ENCODE data around the gene SERPINE1.
A peak's percentile ranks its signal among the peaks of the same experiment; 100 is the strongest.

The SERPINE1 gene

GRCh38 chr7:101155303-101155702 is 28.4 kb downstream of the SERPINE1 start:
- Histone ChIP-seq H3K9me2 (replicated peaks; ENCODE audit: insufficient read depth, low read length) (no peaks in the 10 kb centered on the region), H3F3A (ENCODE audit: insufficient read depth, low read length) (no peaks in the 10 kb centered on the region), H4K20me1 (ENCODE audit: insufficient read depth, low read length) (no peaks in the 10 kb centered on the region), H3K36me3 (replicated peaks; ENCODE audit: insufficient read depth, low read length) (no peaks in the 10 kb centered on the region), H3K27ac (ENCODE audit: low read length) (no peak overlapping the region), H3K4me3 (ENCODE audit: low read length) (peak overlapping the region; percentile 86), H3K9me3 (replicated peaks; ENCODE audit: insufficient read depth, low read length) (no peaks in the 10 kb centered on the region), H3K79me2 (ENCODE audit: low read length) (no peaks in the 10 kb centered on the region), H2AFZ (ENCODE audit: low read length) (peak overlapping the region; percentile 90; the same call in 1 of the 2 replicates), H3K27me3 (replicated peaks; ENCODE audit: insufficient read depth, low read length) (peaks cover 36% of the 10 kb centered on the region), H3K9ac (ENCODE audit: low read length) (peak overlapping the region; percentile 64; the same call in 1 of the 2 replicates), H3K4me2 (ENCODE audit: low read depth, low read length) (peak overlapping the region; percentile 83; the same call in 1 of the 2 replicates), H3K4me1 (ENCODE audit: low read length) (peaks cover 9% of the 10 kb centered on the region; the same call in 1 of the 2 replicates)
- DNase-seq = no peak
- no peak for TF ChIP-seq EZH2phosphoT487 (IDR thresholded peaks at IDR 0.05; ENCODE audit: low read length)
- TF ChIP-seq CTCF (IDR thresholded peaks at IDR 0.05; ENCODE audit: low read length) = no peak
- no peak for TF ChIP-seq EZH2 (optimal IDR thresholded peaks at IDR 0.05; ENCODE audit: low read depth, low read length)

GRCh38 chr7:101156277-101156676 is 29.4 kb downstream of the SERPINE1 start:
- no peak overlapping the region for H3K27ac ChIP-seq (ENCODE audit: low read length)
- no peak overlapping the region for H3K4me2 ChIP-seq (ENCODE audit: low read depth, low read length)
- TF ChIP-seq EZH2 (optimal IDR thresholded peaks at IDR 0.05; ENCODE audit: low read depth, low read length) (no peak), EZH2phosphoT487 (IDR thresholded peaks at IDR 0.05; ENCODE audit: low read length) (no peak), CTCF (IDR thresholded peaks at IDR 0.05; ENCODE audit: low read length) (0 out of 2 replicates have a peak, but pooled peaks have one; percentile 3)
- H3K4me3 ChIP-seq (ENCODE audit: low read length) = no peak overlapping the region
- no peak for DNase-seq
- H3K4me1 ChIP-seq (ENCODE audit: low read length) = peaks cover 9% of the 10 kb centered on the region; the same call in 1 of the 2 replicates
- H3F3A ChIP-seq (ENCODE audit: insufficient read depth, low read length) = no peaks in the 10 kb centered on the region
- no peaks in the 10 kb centered on the region for H4K20me1 ChIP-seq (ENCODE audit: insufficient read depth, low read length)
- H3K9ac ChIP-seq (ENCODE audit: low read length) = no peak overlapping the region
- no peaks in the 10 kb centered on the region for H3K36me3 ChIP-seq (replicated peaks; ENCODE audit: insufficient read depth, low read length)
- no peaks in the 10 kb centered on the region for H3K9me3 ChIP-seq (replicated peaks; ENCODE audit: insufficient read depth, low read length)
- H3K9me2 ChIP-seq (replicated peaks; ENCODE audit: insufficient read depth, low read length) = no peaks in the 10 kb centered on the region
- no peak overlapping the region for H2AFZ ChIP-seq (ENCODE audit: low read length)
- no peaks in the 10 kb centered on the region for H3K79me2 ChIP-seq (ENCODE audit: low read length)
- H3K27me3 ChIP-seq (replicated peaks; ENCODE audit: insufficient read depth, low read length) = peaks cover 28% of the 10 kb centered on the region

DNA sequence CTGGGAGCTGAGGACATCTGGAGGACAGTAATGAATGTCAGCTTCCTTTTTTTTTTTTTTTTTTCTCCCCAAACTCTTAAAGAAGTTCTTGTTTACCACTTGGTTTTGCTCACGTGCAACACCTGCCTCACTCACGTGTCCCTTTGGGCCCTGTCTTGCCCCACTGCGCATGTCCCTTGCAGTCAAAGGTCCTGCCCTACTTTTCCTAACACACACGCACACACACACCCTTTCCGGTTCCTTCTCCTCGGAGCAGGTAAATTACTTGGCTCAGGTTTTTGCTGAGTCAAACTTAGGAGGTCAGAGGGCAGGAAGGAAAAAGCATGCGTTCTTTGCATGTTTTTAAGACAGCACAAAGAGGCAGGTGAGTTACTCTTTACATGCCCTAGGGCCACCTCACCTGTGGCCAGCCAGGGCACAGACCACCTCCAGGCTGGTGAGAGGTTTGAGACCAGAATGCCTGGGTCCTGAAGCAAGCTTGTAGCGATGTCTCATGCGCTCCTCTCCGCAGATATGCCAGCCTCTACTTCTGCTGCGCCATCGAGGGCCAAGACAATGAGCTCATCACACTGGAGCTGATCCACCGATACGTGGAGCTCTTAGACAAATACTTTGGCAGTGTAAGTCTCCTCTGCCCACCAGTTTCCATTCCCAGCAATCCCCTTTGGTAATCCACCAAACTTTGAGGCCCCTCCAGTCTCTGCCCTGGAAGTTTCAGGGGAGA is 30.1 kb downstream of the SERPINE1 start:
- Histone ChIP-seq H3K4me3 (ENCODE audit: low read length) (no peak overlapping the region), H2AFZ (ENCODE audit: low read length) (no peak overlapping the region), H3K4me2 (ENCODE audit: low read depth, low read length) (no peak overlapping the region), H3K9me2 (replicated peaks; ENCODE audit: insufficient read depth, low read length) (no peaks in the 10 kb centered on the region), H3K27me3 (replicated peaks; ENCODE audit: insufficient read depth, low read length) (peaks cover 21% of the 10 kb centered on the region), H3F3A (ENCODE audit: insufficient read depth, low read length) (no peaks in the 10 kb centered on the region), H4K20me1 (ENCODE audit: insufficient read depth, low read length) (no peaks in the 10 kb centered on the region), H3K9ac (ENCODE audit: low read length) (no peak overlapping the region), H3K79me2 (ENCODE audit: low read length) (no peaks in the 10 kb centered on the region), H3K36me3 (replicated peaks; ENCODE audit: insufficient read depth, low read length) (no peaks in the 10 kb centered on the region), H3K4me1 (ENCODE audit: low read length) (peaks cover 9% of the 10 kb centered on the region; the same call in 1 of the 2 replicates), H3K27ac (ENCODE audit: low read length) (no peak overlapping the region), H3K9me3 (replicated peaks; ENCODE audit: insufficient read depth, low read length) (no peaks in the 10 kb centered on the region)
- no peak for DNase-seq
- TF ChIP-seq EZH2phosphoT487 (IDR thresholded peaks at IDR 0.05; ENCODE audit: low read length) (no peak), EZH2 (optimal IDR thresholded peaks at IDR 0.05; ENCODE audit: low read depth, low read length) (no peak), CTCF (IDR thresholded peaks at IDR 0.05; ENCODE audit: low read length) (no peak)
